Astrocyte of the hippocampus (primary cell): ENCODE results near the gene THEMIS.

Experiments used
- DNase-seq: peaks from one replicate; pipeline ENCODE4 v3.0.0; 2011; ENCODE audit warnings: low read depth, low spot score

Gene THEMIS

GRCh38 chr6:127858727-127859391 lies 42.0 kb downstream of the THEMIS start:
- DNase-seq, result no peak

DNA sequence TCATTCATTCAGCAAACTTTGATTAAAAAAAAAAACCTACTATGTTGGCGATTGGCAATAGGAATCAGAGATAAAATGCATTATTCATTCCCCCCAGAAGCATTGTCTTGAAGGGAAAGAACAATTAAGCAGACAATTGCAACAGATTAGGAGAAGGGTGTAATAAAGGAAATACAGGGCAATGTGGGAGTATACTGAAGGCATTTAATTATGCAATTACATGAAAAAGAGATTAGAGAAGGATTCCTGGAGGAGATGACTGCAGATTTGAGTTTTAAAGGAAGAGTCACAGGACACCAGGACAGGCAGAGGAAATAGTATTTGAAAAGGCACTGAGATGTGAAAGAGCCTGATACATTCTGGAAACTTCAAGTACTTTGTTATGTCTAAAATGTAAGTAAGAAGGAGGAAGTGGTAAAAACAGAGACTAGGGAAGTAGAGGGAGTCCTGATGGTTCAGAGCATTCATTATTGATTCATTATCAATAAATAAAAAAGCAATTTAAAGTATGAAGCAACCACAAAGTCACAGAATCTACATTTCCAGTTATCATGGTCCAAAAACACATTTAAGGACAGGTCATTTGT lies 43.7 kb downstream of the THEMIS start:
- no peak for DNase-seq

DNA sequence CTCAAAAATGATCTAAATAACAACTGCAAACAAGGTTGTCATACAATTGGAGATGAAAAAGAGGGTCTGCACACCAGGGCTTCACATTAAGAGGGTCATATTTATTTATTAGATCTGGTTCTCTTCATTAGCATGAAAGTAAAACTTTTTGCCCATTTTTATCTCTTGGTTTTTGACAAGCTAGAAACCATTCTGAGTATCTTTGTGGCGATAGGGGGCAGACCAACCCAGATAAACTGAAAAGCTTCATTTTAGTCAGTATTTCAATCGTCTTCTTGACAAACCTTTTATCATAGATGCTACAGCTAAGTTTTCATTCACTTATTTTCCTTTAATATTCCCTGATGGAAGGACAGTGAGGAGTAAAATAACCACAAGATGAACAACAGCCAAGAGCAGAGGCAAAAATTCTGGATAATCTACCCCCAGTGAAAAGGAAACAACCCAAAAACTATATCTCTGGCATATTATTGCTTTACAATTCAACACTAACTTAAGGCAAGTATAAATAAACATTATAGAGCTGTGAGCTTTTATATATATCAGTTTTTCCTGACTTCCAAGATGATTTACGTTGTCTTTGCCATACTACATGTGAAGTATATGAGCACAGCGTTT lies 45.2 kb downstream of the THEMIS start:
- DNase-seq, result peak; percentile 40

DNA sequence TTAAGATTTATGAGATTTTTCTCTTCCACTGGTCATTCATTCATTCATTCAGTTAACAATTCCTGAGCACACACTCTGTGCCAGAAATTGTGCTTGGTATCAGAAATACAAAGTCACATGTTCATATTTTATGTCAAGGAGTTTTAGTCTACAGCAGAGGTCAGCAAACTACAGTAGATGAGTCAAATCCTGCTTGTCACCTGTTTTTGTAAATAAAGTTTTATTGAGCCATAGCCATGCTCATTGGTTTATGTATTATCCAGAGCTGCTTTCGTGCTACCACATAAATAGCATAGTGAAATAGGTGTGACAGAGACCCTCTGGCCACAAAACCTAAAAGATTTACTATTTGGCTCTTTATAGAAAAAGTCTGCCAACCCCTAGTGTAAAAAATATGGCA lies 46.8 kb downstream of the THEMIS start:
- no peak for DNase-seq

- peak; percentile 33 for DNase-seq
Measured at GRCh38 chr6:127851197-127851596, 49.7 kb downstream of the THEMIS start.

DNA sequence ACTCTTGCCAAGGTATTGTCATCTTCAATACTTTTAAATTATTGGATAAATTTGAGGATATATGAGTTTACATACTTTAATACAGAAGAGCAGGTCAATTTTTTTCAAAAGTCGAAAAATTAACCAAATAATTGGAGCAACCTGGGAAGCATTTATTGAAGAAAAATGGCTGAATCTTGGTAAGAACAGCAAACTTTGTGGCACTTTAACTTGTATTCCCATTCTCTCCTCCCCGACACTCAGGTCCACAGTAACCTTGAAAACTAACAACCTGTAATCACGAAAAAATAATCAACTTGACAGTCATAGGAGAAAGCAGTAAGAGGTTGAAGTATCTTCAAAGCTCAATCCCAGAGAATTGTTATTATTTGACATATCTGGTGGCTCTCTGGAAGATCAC lies 55.6 kb downstream of the THEMIS start:
- no peak for DNase-seq

- no peak for DNase-seq
Measured at GRCh38 chr6:127844529-127844928, 56.3 kb downstream of the THEMIS start.

DNA sequence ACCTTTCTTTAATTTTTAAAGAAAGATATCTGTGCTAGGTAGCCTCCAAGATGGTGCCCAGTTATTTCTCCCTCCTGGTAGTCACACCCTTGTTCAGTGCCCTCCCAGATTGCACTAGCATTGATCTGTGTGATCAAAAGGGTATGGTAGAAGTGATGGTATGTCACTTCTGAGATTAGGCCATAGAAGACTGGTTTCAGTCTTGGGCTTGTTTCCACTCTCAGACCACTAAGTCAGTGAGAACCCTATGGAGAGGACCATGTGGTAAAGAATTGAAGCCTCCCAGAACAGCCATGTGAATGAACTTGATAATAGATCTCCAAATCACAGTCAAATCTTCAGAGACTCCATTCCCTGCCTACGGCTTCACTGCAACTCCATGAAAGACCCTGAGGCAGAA lies 57.3 kb downstream of the THEMIS start:
- DNase-seq, result no peak

- DNase-seq, result no peak
Measured at GRCh38 chr6:127842562-127842961, 58.3 kb downstream of the THEMIS start.

- peak; percentile 12 for DNase-seq
Measured at GRCh38 chr6:127841811-127842210, 59.0 kb downstream of the THEMIS start.

DNA sequence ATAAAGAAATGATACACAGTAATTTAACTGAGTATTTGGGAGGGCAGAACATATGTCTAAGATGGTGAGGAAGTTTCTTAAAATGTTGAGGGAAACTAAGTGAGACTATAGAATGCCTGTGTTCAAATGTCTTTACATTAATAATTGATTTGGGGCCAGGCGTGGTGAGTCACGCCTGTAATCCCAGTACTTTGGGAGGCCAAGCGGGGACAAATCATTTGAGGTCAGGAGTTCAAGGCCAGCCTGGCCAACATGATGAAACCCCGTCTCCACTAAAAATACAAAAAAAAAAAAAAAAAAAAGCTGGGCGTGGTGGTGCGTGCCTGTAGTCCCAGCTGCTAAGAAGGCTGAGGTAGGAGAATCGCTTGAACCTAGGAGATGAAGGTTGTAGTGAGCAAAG lies 66.7 kb downstream of the THEMIS start:
- no peak for DNase-seq

DNA sequence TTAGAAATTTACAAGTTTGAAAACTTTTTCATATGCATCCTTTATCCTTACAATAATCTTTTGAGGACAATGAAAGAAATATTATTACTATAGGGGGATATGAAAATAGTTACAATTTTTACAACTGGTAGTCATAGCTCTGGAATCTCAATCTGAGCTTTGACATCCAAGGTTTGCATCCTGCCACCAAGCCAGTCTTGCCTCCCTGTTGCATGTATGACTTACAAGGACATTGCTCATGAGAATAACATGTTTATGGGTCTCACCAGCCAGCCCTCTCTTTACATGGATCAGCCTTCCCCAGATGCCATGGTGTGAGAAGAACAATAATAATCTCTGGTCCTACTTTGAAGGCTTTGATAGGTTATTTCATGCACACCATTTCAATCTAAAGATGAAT lies 67.5 kb downstream of the THEMIS start:
- no peak for DNase-seq

GRCh38 chr6:127832381-127832780 lies 68.5 kb downstream of the THEMIS start:
- DNase-seq, result no peak

DNA sequence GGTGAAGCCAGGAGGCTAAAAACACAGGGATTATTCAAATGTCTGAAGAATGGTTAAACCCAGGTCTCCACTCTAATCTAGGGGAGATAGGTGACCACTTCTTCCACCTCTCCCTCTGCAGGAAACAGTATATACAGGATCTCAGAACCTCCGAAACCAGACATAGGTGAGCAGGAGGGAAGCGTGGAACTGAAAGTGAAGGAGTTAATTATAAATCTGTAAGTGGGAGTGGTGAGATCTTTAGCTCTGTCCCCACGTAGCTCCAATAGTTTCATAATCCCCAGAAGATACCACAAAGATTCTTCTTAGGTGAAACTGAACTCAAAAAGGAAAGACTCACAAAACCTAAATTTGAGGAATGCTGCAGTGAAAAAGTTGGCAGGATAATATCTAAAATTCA lies 76.8 kb downstream of the THEMIS start:
- DNase-seq, result no peak

- DNase-seq, result no peak
Measured at GRCh38 chr6:127821431-127821830, 79.4 kb downstream of the THEMIS start.

DNA sequence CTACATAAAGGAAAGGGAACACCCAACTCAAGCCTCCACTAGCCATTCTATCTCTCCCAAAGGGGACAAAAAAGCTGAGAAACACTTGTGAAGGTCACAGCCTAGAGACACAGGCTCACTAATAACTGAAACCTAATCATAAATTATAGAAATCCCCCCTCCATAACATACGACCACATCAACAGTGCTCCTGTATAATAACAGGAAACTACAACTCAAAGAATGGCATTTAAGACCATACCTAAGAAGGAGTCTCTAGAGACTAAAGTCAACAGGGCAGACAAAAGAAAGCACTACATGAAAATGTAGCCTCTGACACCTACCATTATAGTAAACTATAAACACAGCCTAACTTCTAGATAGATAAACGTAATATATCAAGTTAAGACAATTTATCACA lies 82.7 kb downstream of the THEMIS start:
- no peak for DNase-seq

DNA sequence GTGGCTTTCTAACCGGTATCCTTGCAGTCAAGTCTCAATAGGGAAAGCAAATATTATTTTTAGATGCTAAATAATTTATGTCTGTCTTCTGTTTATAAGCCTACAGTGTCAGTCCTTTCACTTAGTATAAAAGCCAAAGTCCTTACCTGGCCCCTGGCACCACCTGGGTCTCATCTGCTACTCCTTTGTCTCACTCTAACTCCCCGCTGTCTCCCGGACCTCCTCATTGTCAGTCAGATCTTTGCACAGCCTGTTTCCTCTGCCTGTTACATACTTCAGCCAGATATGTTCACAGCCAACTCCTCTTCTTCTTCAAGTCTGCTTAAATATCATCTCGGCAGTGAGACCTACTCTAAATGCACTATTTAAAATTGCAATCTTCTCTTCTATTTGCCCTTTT lies 84.2 kb downstream of the THEMIS start:
- no peak for DNase-seq

DNA sequence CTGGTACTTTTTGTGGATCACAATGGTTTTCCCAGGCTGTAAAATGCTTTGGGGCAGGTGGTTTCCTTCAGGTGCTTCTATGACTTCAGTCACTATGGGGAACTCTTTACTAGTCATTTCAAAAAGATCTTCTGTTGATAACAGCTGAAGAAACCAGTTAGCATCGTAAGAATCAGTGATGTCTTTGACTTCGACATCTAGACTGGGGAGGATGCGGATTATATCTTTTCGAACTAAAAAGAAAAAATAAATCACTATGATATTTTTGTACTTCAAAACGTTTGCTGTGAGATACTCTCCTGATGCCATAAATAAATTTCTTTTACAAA lies 87.2 kb downstream of the THEMIS start:
- no peak for DNase-seq

- DNase-seq, result no peak
Measured at GRCh38 chr6:127812985-127813698, 87.7 kb downstream of the THEMIS start.

- DNase-seq, result no peak
Measured at GRCh38 chr6:127811900-127812570, 88.8 kb downstream of the THEMIS start.

DNA sequence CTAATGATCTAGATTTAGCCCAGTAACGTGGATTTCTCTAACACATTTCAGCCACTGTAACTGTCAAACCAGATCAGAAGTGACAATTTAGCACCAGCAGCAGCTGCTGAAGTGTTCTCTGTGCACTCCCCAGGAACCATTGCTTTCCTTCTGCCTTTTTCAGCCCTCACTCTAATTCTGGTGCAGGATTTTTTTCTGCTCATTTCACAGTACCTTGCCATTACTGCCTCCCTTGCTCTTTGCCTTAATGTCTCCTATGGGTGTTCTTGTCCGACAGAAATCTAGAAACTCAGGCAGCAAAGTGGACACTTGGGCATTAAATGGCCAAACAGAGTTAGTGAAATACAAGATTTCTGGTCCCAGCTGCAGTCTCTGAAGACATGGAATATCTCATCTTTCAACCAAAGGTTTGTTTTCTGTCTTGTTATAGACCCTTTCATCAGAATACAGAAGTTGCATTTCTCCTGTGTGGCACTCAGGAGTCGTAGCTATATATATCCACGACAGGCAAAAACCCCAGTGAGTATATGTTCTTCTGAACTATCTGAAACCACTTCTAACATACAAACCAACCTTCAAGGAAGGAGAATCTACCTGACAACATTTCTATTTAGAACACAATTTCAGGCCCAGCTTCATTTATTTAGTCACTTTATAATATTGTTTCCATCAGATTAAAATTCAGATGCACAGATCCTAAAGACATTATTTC lies 92.9 kb downstream of the THEMIS start:
- no peak for DNase-seq

GRCh38 chr6:127796713-127797112 lies 104.1 kb downstream of the THEMIS start:
- no peak for DNase-seq
